H1 (cell line): ENCODE measurements around the gene CEP95. TPM values are rescaled to one million over a fixed set of nuclear protein-coding genes. Genes with fewer than 3 reads are reported as not detected.

Experiments used
- CTCF ChIA-PET: fragments of 300-600 bp; sonication (Branson Sonifier 250); formaldehyde crosslinking; loops from one replicate; lab custom pipeline; 2021; ENCODE audit not compliant: partially characterized antibody; lab: Charles Lee
- POLR2A ChIA-PET: fragments of 300-600 bp; sonication (Branson Sonifier 250); formaldehyde crosslinking; loops from one replicate; lab custom pipeline; 2021; ENCODE audit warnings: inconsistent platforms; ENCODE audit not compliant: partially characterized antibody; lab: Charles Lee
- DNase-seq, 2 experiments: peaks; one replicate each; pipeline versions ENCODE4 v3.0.0 to v3.0.0-alpha.2; 2010 to 2022; ENCODE audit warnings: low spot score in 2 of 2, low read depth in 1 of 2, mixed read lengths in 1 of 2
- FAIRE-seq: peaks from 2 replicates; lab custom pipeline; 2011; peaks lifted over from hg19 to GRCh38; lab: Jason Lieb, UNC
- H2AFZ ChIP-seq: 2 replicates; pipeline ENCODE4 v1.8.1; 2012; ENCODE audit warnings: low read length, inconsistent platforms
- H2AK5ac ChIP-seq: 2 replicates; pipeline ENCODE4 v1.6.1; 2013; ENCODE audit warnings: low read depth, low read length
- H2BK120ac ChIP-seq: replicated peaks from 2 replicates; pipeline ENCODE3; 2013; ENCODE audit warnings: low read depth, low read length, inconsistent platforms
- H2BK12ac ChIP-seq: 2 replicates; pipeline ENCODE4 v1.6.1; 2013; ENCODE audit warnings: low read depth, low read length
- H2BK15ac ChIP-seq: 2 replicates; pipeline ENCODE4 v1.6.1; 2013; ENCODE audit warnings: low read length
- H2BK20ac ChIP-seq: 2 replicates; pipeline ENCODE4 v1.6.1; 2013; ENCODE audit warnings: low read length
- H2BK5ac ChIP-seq: 2 replicates; pipeline ENCODE4 v1.6.1; 2013; ENCODE audit warnings: low read depth, low read length
- H3K14ac ChIP-seq: 2 replicates; pipeline ENCODE4 v1.6.1; 2013; ENCODE audit warnings: inconsistent platforms; ENCODE audit not compliant: insufficient read length
- H3K18ac ChIP-seq: 2 replicates; pipeline ENCODE4 v1.6.1; 2013; ENCODE audit warnings: low read length; ENCODE audit errors: extremely low read depth
- H3K23ac ChIP-seq: 2 replicates; pipeline ENCODE4 v1.6.1; 2013; ENCODE audit warnings: inconsistent platforms; ENCODE audit not compliant: insufficient read length
- H3K23me2 ChIP-seq: 2 replicates; pipeline ENCODE4 v1.6.1; 2013; ENCODE audit warnings: low read depth, low read length
- H3K27ac ChIP-seq: 2 replicates; pipeline ENCODE4 v1.6.1; 2011; ENCODE audit warnings: low read depth, low read length, inconsistent platforms
- H3K27me3 ChIP-seq, 4 experiments: replicated peaks in 1 of 4; 1 replicate in 1 of 4; 2 replicates in 3 of 4; pipeline versions ENCODE4 v1.6.1 to v1.8.1; 2011 to 2013; ENCODE audit warnings: low read length in 3 of 4, mild to moderate bottlenecking in 3 of 4, inconsistent platforms in 2 of 4, mixed read lengths in 2 of 4, moderate library complexity in 1 of 4; ENCODE audit not compliant: control insufficient read depth in 3 of 4, insufficient read depth in 3 of 4; ENCODE audit errors: extremely low read depth in 1 of 4
- H3K36me3 ChIP-seq, 4 experiments: 2 replicates each; pipeline versions ENCODE4 v1.6.1 to v1.8.1; 2011 to 2013; ENCODE audit warnings: mild to moderate bottlenecking in 4 of 4, low read length in 3 of 4, moderate library complexity in 2 of 4, control low read depth in 1 of 4, inconsistent platforms in 1 of 4; ENCODE audit not compliant: insufficient read depth in 4 of 4, control insufficient read depth in 2 of 4
- H3K4ac ChIP-seq: replicated peaks from 2 replicates; pipeline ENCODE3; 2013; ENCODE audit warnings: low read length, low read depth, mixed read lengths, inconsistent platforms; ENCODE audit not compliant: insufficient read length
- H3K4me1 ChIP-seq, 4 experiments: replicated peaks in 1 of 4; 1 replicate in 1 of 4; 2 replicates in 3 of 4; pipeline versions ENCODE4 v1.6.1 to v1.8.1; 2011 to 2013; ENCODE audit warnings: low read length in 3 of 4, inconsistent platforms in 2 of 4, mixed read lengths in 1 of 4; ENCODE audit not compliant: insufficient read depth in 4 of 4, control insufficient read depth in 3 of 4
- H3K4me2 ChIP-seq, 2 experiments: 2 replicates each; pipeline versions ENCODE4 v1.6.1 to v1.8.1; 2011 to 2013; ENCODE audit warnings: low read depth in 2 of 2, low read length in 2 of 2, control low read depth in 1 of 2, inconsistent platforms in 1 of 2, mild to moderate bottlenecking in 1 of 2; ENCODE audit not compliant: insufficient read depth in 1 of 2
- H3K4me3 ChIP-seq, 4 experiments: fragments of 200-600, 300-600 bp in 1 of 4; sonication (generic), shearing (Covaris generic), sonication (Bioruptor Twin) in 1 of 4; 2 replicates each; pipeline versions ENCODE4 v1.5.1 to v1.8.1; 2011 to 2016; ENCODE audit warnings: low read length in 4 of 4, low read depth in 3 of 4, control low read depth in 2 of 4, inconsistent platforms in 2 of 4, mild to moderate bottlenecking in 2 of 4, mixed read lengths in 1 of 4, moderate library complexity in 1 of 4; ENCODE audit not compliant: insufficient read depth in 2 of 4; ENCODE audit errors: extremely low read depth in 1 of 4
- H3K56ac ChIP-seq: replicated peaks from 2 replicates; pipeline ENCODE3; 2013; ENCODE audit warnings: low read depth, mild to moderate bottlenecking, mixed read lengths, low read length, inconsistent platforms; ENCODE audit not compliant: insufficient read length
- H3K79me1 ChIP-seq: 2 replicates; pipeline ENCODE4 v1.6.1; 2013; ENCODE audit warnings: low read depth, low read length, control low read depth
- H3K79me2 ChIP-seq, 2 experiments: 2 replicates each; pipeline versions ENCODE4 v1.6.1 to v1.8.1; 2012 to 2013; ENCODE audit warnings: low read length in 2 of 2, mild to moderate bottlenecking in 2 of 2, inconsistent platforms in 1 of 2; ENCODE audit not compliant: insufficient read depth in 2 of 2, control insufficient read depth in 1 of 2
- H3K9ac ChIP-seq, 4 experiments: replicated peaks in 1 of 4; 1 replicate in 1 of 4; 2 replicates in 3 of 4; pipeline versions ENCODE4 v1.6.1 to v1.8.1; 2011 to 2013; ENCODE audit warnings: low read depth in 3 of 4, low read length in 3 of 4, control low read depth in 2 of 4, mild to moderate bottlenecking in 2 of 4, moderate library complexity in 2 of 4, inconsistent platforms in 1 of 4; ENCODE audit errors: extremely low read depth in 1 of 4
- H3K9me3 ChIP-seq, 2 experiments: 2 replicates each; pipeline versions ENCODE4 v1.6.1 to v1.8.1; 2012 to 2013; ENCODE audit warnings: mild to moderate bottlenecking in 2 of 2, moderate library complexity in 2 of 2, control low read depth in 1 of 2, inconsistent platforms in 1 of 2, low read depth in 1 of 2, low read length in 1 of 2, mixed read lengths in 1 of 2; ENCODE audit not compliant: insufficient read depth in 2 of 2
- H4K20me1 ChIP-seq, 2 experiments: replicated peaks in 1 of 2; 2 replicates each; pipeline versions ENCODE3 to v1.8.1; 2011 to 2013; ENCODE audit warnings: inconsistent platforms in 2 of 2, low read length in 2 of 2, mild to moderate bottlenecking in 1 of 2; ENCODE audit not compliant: insufficient read depth in 2 of 2, control insufficient read depth in 1 of 2
- H4K5ac ChIP-seq: 2 replicates; pipeline ENCODE4 v1.6.1; 2013; ENCODE audit warnings: low read length, low read depth, mixed read lengths, inconsistent platforms; ENCODE audit not compliant: insufficient read length
- H4K8ac ChIP-seq: 2 replicates; pipeline ENCODE4 v1.8.0; 2013; ENCODE audit warnings: mild to moderate bottlenecking, moderate library complexity, low read length, inconsistent platforms; ENCODE audit not compliant: insufficient read depth; ENCODE audit errors: extremely low read depth
- H4K91ac ChIP-seq: replicated peaks from 2 replicates; pipeline ENCODE3; 2013; ENCODE audit warnings: low read length, mixed read lengths, inconsistent platforms; ENCODE audit not compliant: insufficient read length
- CTBP2 ChIP-seq: IDR thresholded peaks from 2 replicates; pipeline ENCODE4 v1.7.0; 2011; ENCODE audit warnings: borderline replicate concordance, mild to moderate bottlenecking, moderate library complexity, mixed read lengths, low read length; ENCODE audit not compliant: insufficient read depth, insufficient read length
- GTF2F1 ChIP-seq: IDR thresholded peaks from 2 replicates; pipeline ENCODE4 v1.6.1; 2012; ENCODE audit warnings: low read depth, low read length, improper control_type of control experiment, borderline replicate concordance
- HDAC2 ChIP-seq, 2 experiments: fragments of 300-600 bp in 1 of 2; sonication (generic) in 1 of 2; IDR thresholded peaks; 2 replicates each; pipeline ENCODE4 v1.6.1; 2011 to 2012; ENCODE audit warnings: low read depth in 2 of 2, low read length in 2 of 2, mild to moderate bottlenecking in 2 of 2, moderate library complexity in 2 of 2, borderline replicate concordance in 1 of 2, inconsistent platforms in 1 of 2
- JUND ChIP-seq: IDR thresholded peaks from 2 replicates; pipeline ENCODE4 v1.6.1; 2011; ENCODE audit warnings: mild to moderate bottlenecking, improper control_type of control experiment, low read length
- PHF8 ChIP-seq: fragments of 200-600 bp; sonication (generic); conservative IDR thresholded peaks from 2 replicates; pipeline ENCODE4 v1.7.1; 2012; ENCODE audit warnings: low read depth, mild to moderate bottlenecking, inconsistent platforms, low read length, moderate library complexity
- POLR2A ChIP-seq, 2 experiments: IDR thresholded peaks; 1 replicate in 1 of 2; 2 replicates in 1 of 2; pipeline ENCODE4 v1.6.1; 2011; ENCODE audit warnings: low read depth in 2 of 2, low read length in 2 of 2, mild to moderate bottlenecking in 2 of 2; ENCODE audit errors: control extremely low read depth in 1 of 2
- TEAD4 ChIP-seq: IDR thresholded peaks from 2 replicates; pipeline ENCODE4 v1.6.1; 2012; ENCODE audit warnings: low read depth, low read length, inconsistent platforms, mixed read lengths
- WGBS, 2 experiments: shearing (Covaris generic) in 1 of 2; methylation state at CpG; one replicate each; pipeline versions ENCODE4 v1.1.6 to v1.1.7; 2013 to 2015; ENCODE audit warnings: low lambda C conversion rate in 2 of 2, mixed read lengths in 2 of 2, inconsistent platforms in 1 of 2, low coverage in 1 of 2, missing lambda C conversion rate in 1 of 2; ENCODE audit not compliant: insufficient replicate concordance in 2 of 2, insufficient coverage in 1 of 2, insufficient read length in 1 of 2; ENCODE audit errors: extremely low coverage in 1 of 2, missing lambda C conversion rate in 1 of 2; 5-methylcytosine and 5-hydroxymethylcytosine counted together
- polyA plus RNA-seq, 7 experiments: library from polyadenylated mRNA; depleted of rRNA in 3 of 7; stranded (reverse) in 5 of 7; unstranded in 2 of 7; fragments of >200 nt in 5 of 7; fragments of 200-250 nt in 2 of 7; gene quantifications; 1 replicate in 5 of 7; 2 replicates in 1 of 7; 4 replicates in 1 of 7; pipeline versions ENCODE4 v1.2.1 to v1.2.3, GENCODE V29; 2011 to 2013; ENCODE audit warnings: missing spikeins in 2 of 7, mixed read lengths in 2 of 7
- total RNA-seq: library from RNA; stranded (reverse); fragmentation: NEBNext Ultra II Directional; extraction: Animal tissue kit (Norgen Biotek cat#: 25700); gene quantifications from 2 replicates; pipeline ENCODE4 v1.2.1, GENCODE V29; 2021

CEP95 gene
- total and polyA plus RNA-seq, 2 of the 8 experiments (the other 6 are each of a cell fraction or from before 2014, with no cell fraction given) = 22.3 to 51.5 TPM

GRCh38 chr17:64537488-64537887 lies 30.7 kb downstream of the CEP95 start:
- Histone ChIP-seq H3K27me3 (no peaks in the 10 kb centered on the region), H4K91ac (no peak overlapping the region), H3K79me2 (no peaks in the 10 kb centered on the region), H2BK120ac (no peak overlapping the region), H3K4me1 (no peaks in the 10 kb centered on the region), H3K4me3 (no peak overlapping the region), H3K23me2 (no peaks in the 10 kb centered on the region), H2BK20ac (no peak overlapping the region), H2BK5ac (no peak overlapping the region), H3K9me3 (no peaks in the 10 kb centered on the region), H3K27ac (no peak overlapping the region), H3K36me3 (peaks cover 21 to 74% (median 43%) of the 10 kb centered on the region in 4 experiments), H3K4me2 (no peak overlapping the region), H3K56ac (no peak overlapping the region), H2BK12ac (no peak overlapping the region), H3K14ac (no peak overlapping the region), H2AFZ (no peak overlapping the region), H4K5ac (no peak overlapping the region), H4K20me1 (no peaks in the 10 kb centered on the region), H3K23ac (no peak overlapping the region), H3K9ac (no peak overlapping the region), H2BK15ac (no peak overlapping the region), H3K18ac (no peak overlapping the region), H2AK5ac (no peak overlapping the region), H3K4ac (no peak overlapping the region), H3K79me1 (no peaks in the 10 kb centered on the region), H4K8ac (no peak overlapping the region)
- 99% methylated on average over 5 of the region's 5 CpGs; no CpG with 5 or more reads in 1 of the 2 experiments for WGBS, 2 experiments
- TF ChIP-seq TEAD4 (no peak), JUND (no peak), GTF2F1 (no peak), POLR2A (IDR thresholded peaks at IDR 0.05; ENCODE audit: control extremely low read depth in 1 of 2, low read depth in 2 of 2, low read length in 2 of 2) (peak in 1 of 2 experiments; percentile 19; a peak in 1 of 3 replicates), PHF8 (no peak), HDAC2 (IDR thresholded peaks at IDR 0.05; ENCODE audit: borderline replicate concordance in 1 of 2, low read depth in 2 of 2, low read length in 2 of 2) (no peak), CTBP2 (no peak)
- CTCF ChIA-PET = interaction anchor here (1.4 to 2.3 kb wide), 2 partner anchors 16 to 198 kb away, joined by 5 to 10 read pairs; no protein-coding TSS in a partner anchor
- no peak for FAIRE-seq
- DNase-seq = no peak
- POLR2A ChIA-PET = interaction anchor here (0.6 to 8.5 kb wide), 8 partner anchors 8 to 727 kb away, joined by 3 to 75 read pairs (median 6); partner anchors contain the start of genes CEP95, DDX5 and POLG2
